Keratinocyte (primary cell): ENCODE measurements around the gene SMG1.

Experiments
- EZH2 ChIP-seq: IDR thresholded peaks from one replicate; pipeline ENCODE4 v1.6.1; 2012; ENCODE audit warnings: inconsistent platforms, mild to moderate bottlenecking, low read length, moderate library complexity
- TF ChIP-seq, protein P1 (sequence below), 3 experiments: IDR thresholded peaks in 1 of 3; conservative IDR thresholded peaks in 1 of 3; optimal IDR thresholded peaks in 1 of 3; 2 replicates in 2 of 3; 3 replicates in 1 of 3; pipeline versions ENCODE3 to v1.5.1; 2011; ENCODE audit warnings: low read length in 3 of 3, mild to moderate bottlenecking in 3 of 3, moderate library complexity in 2 of 3, control low read depth in 1 of 3, inconsistent platforms in 1 of 3; ENCODE audit not compliant: insufficient read depth in 2 of 3; ENCODE audit errors: extremely low read depth in 1 of 3

DNA sequence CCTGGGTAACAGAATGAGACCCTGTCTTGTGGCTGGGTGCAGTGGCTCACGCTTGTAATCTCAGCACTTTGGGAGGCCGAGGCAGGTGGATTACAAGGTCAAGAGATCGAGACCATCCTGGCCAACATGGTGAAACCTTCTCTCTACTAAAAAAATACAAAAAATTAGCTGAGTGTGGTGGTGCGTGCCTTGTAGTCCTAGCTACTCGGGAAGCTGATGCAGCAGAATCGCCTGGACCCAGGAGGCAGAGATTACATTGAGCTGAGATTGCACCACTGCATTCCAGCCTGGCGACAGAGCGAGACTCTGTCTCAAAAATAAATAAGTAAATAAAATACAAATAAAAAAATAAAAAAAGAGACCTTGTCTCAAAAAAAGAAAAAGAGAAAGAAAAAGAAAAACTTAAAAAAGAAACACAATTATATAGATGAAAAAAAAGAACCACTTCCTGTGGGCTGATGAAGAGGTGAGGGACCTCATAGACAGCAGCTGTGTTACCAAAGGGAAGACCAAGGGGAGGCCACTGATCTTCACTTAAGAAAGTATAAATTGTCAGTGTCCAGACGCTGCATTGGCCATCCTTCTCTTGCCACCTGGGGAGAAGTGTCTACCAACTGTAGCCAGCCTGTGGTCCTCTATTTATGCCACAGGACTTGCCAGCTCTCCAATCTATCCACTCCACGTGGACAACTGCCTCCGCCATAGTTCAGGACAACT, 24.4 kb upstream of the SMG1 start:
- TF ChIP-seq, protein P1, sequence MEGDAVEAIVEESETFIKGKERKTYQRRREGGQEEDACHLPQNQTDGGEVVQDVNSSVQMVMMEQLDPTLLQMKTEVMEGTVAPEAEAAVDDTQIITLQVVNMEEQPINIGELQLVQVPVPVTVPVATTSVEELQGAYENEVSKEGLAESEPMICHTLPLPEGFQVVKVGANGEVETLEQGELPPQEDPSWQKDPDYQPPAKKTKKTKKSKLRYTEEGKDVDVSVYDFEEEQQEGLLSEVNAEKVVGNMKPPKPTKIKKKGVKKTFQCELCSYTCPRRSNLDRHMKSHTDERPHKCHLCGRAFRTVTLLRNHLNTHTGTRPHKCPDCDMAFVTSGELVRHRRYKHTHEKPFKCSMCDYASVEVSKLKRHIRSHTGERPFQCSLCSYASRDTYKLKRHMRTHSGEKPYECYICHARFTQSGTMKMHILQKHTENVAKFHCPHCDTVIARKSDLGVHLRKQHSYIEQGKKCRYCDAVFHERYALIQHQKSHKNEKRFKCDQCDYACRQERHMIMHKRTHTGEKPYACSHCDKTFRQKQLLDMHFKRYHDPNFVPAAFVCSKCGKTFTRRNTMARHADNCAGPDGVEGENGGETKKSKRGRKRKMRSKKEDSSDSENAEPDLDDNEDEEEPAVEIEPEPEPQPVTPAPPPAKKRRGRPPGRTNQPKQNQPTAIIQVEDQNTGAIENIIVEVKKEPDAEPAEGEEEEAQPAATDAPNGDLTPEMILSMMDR (optimal IDR thresholded peaks at IDR 0.05 in 1 of 3, IDR thresholded peaks at IDR 0.05 in 1 of 3, conservative IDR thresholded peaks at IDR 0.05 in 1 of 3; ENCODE audit: extremely low read depth in 1 of 3, insufficient read depth in 2 of 3, low read length in 3 of 3): no peak
- no peak for TF ChIP-seq EZH2
